Measurements from ENCODE around the gene CYB5A. TPM values are rescaled to one million over a fixed set of nuclear protein-coding genes. Genes with fewer than 3 reads are reported as not detected.

The CYB5A gene
- total RNA-seq, 4 donors from 2014 or later, result 21.4 to 29.4 (median 23.4) TPM

- DNase-seq (no peak), ATAC-seq (no peak)
- intact Hi-C loops (cut with DNase I; ENCODE audit: low total_unique reads) (no loop called here), in situ Hi-C loops (cut with MboI; ENCODE audit: low sequenced_read_pairs in 4 of 4) (no loop called here)
- H3K9me3 ChIP-seq, result no peaks in the 10 kb centered on the region
- no peak overlapping the region for H3K4me3 ChIP-seq
- H3K36me3 ChIP-seq, result no peaks in the 10 kb centered on the region
- no peak for TF ChIP-seq CTCF (IDR thresholded peaks at IDR 0.05 in 4 of 5, conservative IDR thresholded peaks at IDR 0.05 in 1 of 5)
- TF ChIP-seq POLR2A (IDR thresholded peaks at IDR 0.05), result no peak
- H3K27ac ChIP-seq, result no peak overlapping the region
- no peaks in the 10 kb centered on the region for H3K4me1 ChIP-seq
- H3K27me3 ChIP-seq, result no peaks in the 10 kb centered on the region
Observed at GRCh38 chr18:74222710-74223494, 68.9 kb downstream of the CYB5A start.

GRCh38 chr18:74221081-74221480 is 70.7 kb downstream of the CYB5A start:
- intact Hi-C loops (cut with DNase I; ENCODE audit: low total_unique reads) (no loop called here), in situ Hi-C loops (cut with MboI; ENCODE audit: low sequenced_read_pairs in 4 of 4) (no loop called here)
- ATAC-seq, result no peak

GRCh38 chr18:74219056-74219455 is 72.7 kb downstream of the CYB5A start:
- Histone ChIP-seq H3K27me3 (peaks cover 0 to 3% (median 0%) of the 10 kb centered on the region in 3 donors), H3K4me1 (no peaks in the 10 kb centered on the region), H3K27ac (no peak overlapping the region), H3K36me3 (no peaks in the 10 kb centered on the region), H3K4me3 (no peak overlapping the region), H3K9me3 (no peaks in the 10 kb centered on the region)
- in situ Hi-C loops (cut with MboI; ENCODE audit: low sequenced_read_pairs in 4 of 4), result no loop called here
- DNase-seq (no peak), ATAC-seq (no peak)
- TF ChIP-seq POLR2A (IDR thresholded peaks at IDR 0.05) (no peak), CTCF (IDR thresholded peaks at IDR 0.05 in 4 of 5, conservative IDR thresholded peaks at IDR 0.05 in 1 of 5) (no peak)
- intact Hi-C loops (cut with DNase I; ENCODE audit: low total_unique reads), result no loop called here

More at GRCh38 chr18:74221081-74221480, 70.7 kb downstream of the CYB5A start:
- H3K27me3 ChIP-seq, result no peaks in the 10 kb centered on the region
- no peaks in the 10 kb centered on the region for H3K36me3 ChIP-seq
- DNase-seq, result no peak
- H3K4me3 ChIP-seq, result no peak overlapping the region
- TF ChIP-seq POLR2A (IDR thresholded peaks at IDR 0.05), result no peak
- H3K4me1 ChIP-seq, result no peaks in the 10 kb centered on the region
- no peaks in the 10 kb centered on the region for H3K9me3 ChIP-seq
- no peak overlapping the region for H3K27ac ChIP-seq

- TF ChIP-seq CTCF (IDR thresholded peaks at IDR 0.05 in 4 of 5, conservative IDR thresholded peaks at IDR 0.05 in 1 of 5) (no peak), POLR2A (IDR thresholded peaks at IDR 0.05) (no peak)
- H3K27ac ChIP-seq, result no peak overlapping the region
- H3K27me3 ChIP-seq, result peaks cover 0 to 3% (median 0%) of the 10 kb centered on the region in 3 donors
- no peak for ATAC-seq
- no peaks in the 10 kb centered on the region for H3K36me3 ChIP-seq
- H3K9me3 ChIP-seq, result no peaks in the 10 kb centered on the region
- intact Hi-C loops (cut with DNase I; ENCODE audit: low total_unique reads), result no loop called here
- H3K4me3 ChIP-seq, result no peak overlapping the region
- H3K4me1 ChIP-seq, result no peaks in the 10 kb centered on the region
- no peak for DNase-seq
- in situ Hi-C loops (cut with MboI; ENCODE audit: low sequenced_read_pairs in 4 of 4), result no loop called here
Observed at GRCh38 chr18:74217476-74218143, 74.2 kb downstream of the CYB5A start.

- Histone ChIP-seq H3K36me3 (no peaks in the 10 kb centered on the region), H3K4me3 (no peak overlapping the region), H3K9me3 (no peaks in the 10 kb centered on the region), H3K27me3 (peaks cover 0 to 3% (median 0%) of the 10 kb centered on the region in 3 donors), H3K27ac (no peak overlapping the region), H3K4me1 (no peaks in the 10 kb centered on the region)
- ATAC-seq (no peak), DNase-seq (no peak)
- intact Hi-C loops (cut with DNase I; ENCODE audit: low total_unique reads), result no loop called here
- in situ Hi-C loops (cut with MboI; ENCODE audit: low sequenced_read_pairs in 4 of 4), result no loop called here
- TF ChIP-seq POLR2A (IDR thresholded peaks at IDR 0.05), result no peak
- TF ChIP-seq CTCF (IDR thresholded peaks at IDR 0.05 in 4 of 5, conservative IDR thresholded peaks at IDR 0.05 in 1 of 5), result no peak
Observed at GRCh38 chr18:74216661-74217110, 75.1 kb downstream of the CYB5A start.

All from gastrocnemius medialis (tissue), 4 donors.